AG09319 (cell line): ENCODE measurements around the gene VWA3B.

Experiments used
- DNase-seq: peaks from one replicate; pipeline ENCODE4 v3.0.0-alpha.2; 2010; ENCODE audit warnings: low read depth; ENCODE audit errors: extremely low read depth
- CTCF ChIP-seq: IDR thresholded peaks from 2 replicates; pipeline ENCODE4 v1.5.1; 2011; ENCODE audit warnings: low read depth, mild to moderate bottlenecking, inconsistent platforms, low read length, moderate library complexity

The VWA3B gene

GRCh38 chr2:98164256-98164655 is 77.3 kb downstream of the VWA3B start:
- DNase-seq: no peak
- TF ChIP-seq CTCF: no peak

DNA sequence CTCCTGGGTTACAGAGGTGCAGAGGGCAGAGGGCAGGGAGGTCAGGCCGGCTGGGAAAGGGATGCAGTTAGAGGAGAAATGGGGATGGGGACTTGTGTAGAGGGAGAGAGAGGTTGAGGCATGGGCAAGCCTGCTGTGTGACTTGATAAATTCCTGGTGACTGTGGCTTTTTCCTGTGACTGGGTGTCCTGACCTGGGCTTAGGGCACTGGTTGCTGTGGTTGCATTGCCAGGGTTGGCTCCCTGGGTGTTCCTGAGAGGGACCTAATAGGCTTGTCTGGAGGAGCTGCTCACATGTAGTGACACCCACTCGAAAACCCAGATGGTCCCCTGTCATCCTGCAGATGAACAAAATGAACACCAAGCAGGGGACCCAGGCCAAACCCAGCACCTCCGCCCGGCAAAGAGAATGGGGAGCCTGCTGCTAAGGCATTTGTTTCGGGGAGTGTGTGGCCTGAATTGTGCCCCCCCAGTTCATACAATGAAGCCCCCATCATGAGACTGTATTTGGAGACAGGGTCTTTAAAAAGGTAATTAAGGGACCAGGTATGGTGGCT is 78.6 kb downstream of the VWA3B start:
- no peak for DNase-seq
- TF ChIP-seq CTCF: no peak

DNA sequence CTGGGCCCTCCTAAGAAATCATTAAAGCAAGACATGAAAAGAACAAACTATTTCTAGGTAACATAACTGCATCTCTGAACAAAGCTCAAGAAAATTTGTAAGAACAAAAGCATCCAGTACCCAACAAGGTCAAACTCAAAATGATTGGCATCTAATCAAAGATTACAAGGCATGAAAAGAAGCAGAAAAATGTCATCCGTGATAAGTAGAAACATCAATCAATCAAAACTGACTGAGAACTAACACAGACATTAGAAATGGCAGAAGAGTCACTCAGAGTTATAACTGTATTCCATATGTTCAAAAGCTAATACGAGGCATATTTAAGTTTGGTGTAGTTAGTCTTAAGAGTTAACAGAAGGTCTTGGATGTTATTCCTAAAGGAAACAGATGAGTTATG is 80.9 kb downstream of the VWA3B start:
- no peak for TF ChIP-seq CTCF
- DNase-seq: no peak

DNA sequence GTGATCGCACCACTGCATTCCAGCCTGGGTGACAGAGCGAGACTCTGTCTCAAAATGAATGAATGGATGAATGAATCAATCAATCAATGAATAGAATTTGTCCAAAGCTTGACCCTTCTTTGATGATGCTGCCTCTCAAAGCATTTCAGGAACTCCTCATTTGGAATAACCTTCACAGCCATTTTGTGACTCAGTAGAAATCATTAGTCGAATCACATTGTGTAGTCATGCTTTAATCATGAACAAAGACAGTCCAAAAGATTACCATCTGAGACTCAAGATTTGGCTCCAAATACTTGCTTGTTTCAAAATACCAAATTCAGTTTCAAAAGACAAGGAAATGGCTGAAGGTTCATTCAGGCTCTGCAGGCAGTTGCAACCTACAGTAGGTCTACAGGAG is 83.1 kb downstream of the VWA3B start:
- no peak for TF ChIP-seq CTCF
- no peak for DNase-seq

GRCh38 chr2:98172150-98172765 is 85.3 kb downstream of the VWA3B start:
- TF ChIP-seq CTCF: no peak
- no peak for DNase-seq

DNA sequence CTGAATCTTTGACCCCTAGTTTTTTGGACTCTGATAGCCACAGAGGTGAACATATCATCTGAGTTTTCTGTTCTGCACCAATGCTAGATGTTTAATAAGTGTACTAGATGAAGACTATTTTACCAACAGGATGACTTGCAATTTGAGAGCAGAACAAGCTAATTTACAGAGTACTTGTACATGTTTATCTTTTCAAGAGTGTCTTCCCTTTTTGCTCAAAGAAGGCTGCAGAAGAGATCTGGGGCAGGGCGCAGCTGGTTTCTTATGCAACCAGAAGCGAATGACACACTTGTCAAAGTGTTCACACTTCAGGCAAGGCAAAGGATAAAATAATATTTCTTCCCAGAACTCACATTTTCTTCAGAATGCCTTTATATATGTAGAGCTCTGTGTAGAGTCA is 86.0 kb downstream of the VWA3B start:
- no peak for DNase-seq
- no peak for TF ChIP-seq CTCF

GRCh38 chr2:98175811-98176210 is 88.8 kb downstream of the VWA3B start:
- TF ChIP-seq CTCF: no peak
- no peak for DNase-seq
